Heart left ventricle (tissue), 13 donors: ENCODE results near the gene ASB2.

Experiments
- POLR2A ChIP-seq, 2 donors: fragments of 450-650 bp; IDR thresholded peaks; one replicate each; pipeline ENCODE4 v1.6.1; 2017; ENCODE audit warnings: antibody characterized with exemption in 2 of 2, mild to moderate bottlenecking in 2 of 2, moderate library complexity in 2 of 2
- TF ChIP-seq, protein P1 (sequence below), 12 donors: fragments of 200-600 bp; sonication (generic) in 4 of 12; IDR thresholded peaks; one replicate each; pipeline versions ENCODE4 v1.5.0 to v1.8.0; 2018 to 2022; ENCODE audit warnings: antibody characterized with exemption in 12 of 12, mild to moderate bottlenecking in 5 of 12
- donor health status: ischemic (EF 13 %, LVEDD 7.1; RV severe dilation, severe dysfunction).
- donor health status: DM: no; HTN: yes; CAD: no.
- donor health status: DM: no; HTN: no; CAD: no.
- donor health status: ischemic (EF 25% LVEDD 6.9; RV normal size, moderate dysfunction).
- donor health status: ischemic (EF 25% LVEDD 5.7; RV mildly dilated, moderate dysfunction).
- donor health status: ischemic (EF 35%, LVEDD 5.7; RV mildly dilated, moderate dysfunction).
- donor health status: nonischemic (EF 11% LVEDD 7.7; RV severe dilation, severe dysfunction).
- donor health status: DM: yes; HTN: yes; CAD: no.
- donor health status: PGD.
- donor health status: ischemic (EF 29% LVEDD 5.4; RV normal size, mild dysfunction).
- donor health status: nonischemic (EF 23%, LVEDD 6.1; RV moderate dilation, normal function).

DNA sequence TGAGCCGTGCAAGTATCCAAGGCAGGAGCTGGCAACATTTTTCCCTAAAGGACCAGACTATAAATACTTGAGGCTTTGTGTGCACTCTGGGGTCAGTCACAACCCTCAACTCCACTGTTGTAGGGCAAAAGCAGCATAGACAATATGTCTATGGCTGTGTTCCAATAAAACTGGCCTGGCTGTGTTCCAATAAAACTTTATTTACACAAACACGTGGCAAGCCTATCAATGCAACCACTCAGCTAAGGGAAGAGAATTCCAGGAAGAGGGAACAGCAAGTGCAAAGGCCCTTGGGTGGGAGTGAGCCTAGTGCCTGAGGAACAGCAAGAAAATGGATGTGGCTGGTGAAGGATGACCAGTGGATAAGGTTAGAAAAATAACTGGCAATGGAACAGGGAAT, 60.6 kb downstream of the ASB2 start:
- TF ChIP-seq, protein P1, sequence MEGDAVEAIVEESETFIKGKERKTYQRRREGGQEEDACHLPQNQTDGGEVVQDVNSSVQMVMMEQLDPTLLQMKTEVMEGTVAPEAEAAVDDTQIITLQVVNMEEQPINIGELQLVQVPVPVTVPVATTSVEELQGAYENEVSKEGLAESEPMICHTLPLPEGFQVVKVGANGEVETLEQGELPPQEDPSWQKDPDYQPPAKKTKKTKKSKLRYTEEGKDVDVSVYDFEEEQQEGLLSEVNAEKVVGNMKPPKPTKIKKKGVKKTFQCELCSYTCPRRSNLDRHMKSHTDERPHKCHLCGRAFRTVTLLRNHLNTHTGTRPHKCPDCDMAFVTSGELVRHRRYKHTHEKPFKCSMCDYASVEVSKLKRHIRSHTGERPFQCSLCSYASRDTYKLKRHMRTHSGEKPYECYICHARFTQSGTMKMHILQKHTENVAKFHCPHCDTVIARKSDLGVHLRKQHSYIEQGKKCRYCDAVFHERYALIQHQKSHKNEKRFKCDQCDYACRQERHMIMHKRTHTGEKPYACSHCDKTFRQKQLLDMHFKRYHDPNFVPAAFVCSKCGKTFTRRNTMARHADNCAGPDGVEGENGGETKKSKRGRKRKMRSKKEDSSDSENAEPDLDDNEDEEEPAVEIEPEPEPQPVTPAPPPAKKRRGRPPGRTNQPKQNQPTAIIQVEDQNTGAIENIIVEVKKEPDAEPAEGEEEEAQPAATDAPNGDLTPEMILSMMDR (IDR thresholded peaks at IDR 0.05) = no peak
- no peak for TF ChIP-seq POLR2A (IDR thresholded peaks at IDR 0.05)
